ENCODE data around the gene KHSRP. TPM values are rescaled to one million over a fixed set of nuclear protein-coding genes. Genes with fewer than 3 reads are reported as not detected.

KHSRP gene
- total and polyA plus RNA-seq, 2 of the 13 experiments (the other 11 are each of a cell fraction or from before 2014, with no cell fraction given): 72.1 to 129 TPM

- TF ChIP-seq ZNF407 (CRISPR knock-in tag; IDR thresholded peaks at IDR 0.05; ENCODE audit: not compliant biosample characterization): no peak
- TF ChIP-seq NFIB (CRISPR knock-in tag; IDR thresholded peaks at IDR 0.05; ENCODE audit: borderline replicate concordance): no peak
- no peak; the same call in 1 of the 2 replicates for TF ChIP-seq KAT7 (CRISPR knock-in tag; IDR thresholded peaks at IDR 0.05; ENCODE audit: borderline replicate concordance)
- TF ChIP-seq MNT (IDR thresholded peaks at IDR 0.05): no peak
- no peak for TF ChIP-seq ZNF318 (CRISPR knock-in tag; IDR thresholded peaks at IDR 0.05)
- TF ChIP-seq FOXJ3 (CRISPR knock-in tag; IDR thresholded peaks at IDR 0.05; ENCODE audit: borderline replicate concordance): peak; percentile 45; the same call in 1 of the 2 replicates
- no peak for TF ChIP-seq ZNF10 (CRISPR knock-in tag; IDR thresholded peaks at IDR 0.05; ENCODE audit: borderline replicate concordance, low read depth)
- peak; percentile 52 to 70; a peak in 3 of 4 replicates for TF ChIP-seq POLR2A (IDR thresholded peaks at IDR 0.05; ENCODE audit: insufficient read depth in 1 of 2, low read depth in 2 of 2, low read length in 2 of 2)
- no peak for TF ChIP-seq HMG20A (CRISPR knock-in tag; IDR thresholded peaks at IDR 0.05; ENCODE audit: borderline replicate concordance)
- TF ChIP-seq ZNF251 (CRISPR knock-in tag; IDR thresholded peaks at IDR 0.05): no peak
These were observed 31.3 kb downstream of the KHSRP start, which contains the start of gene GTF2F1 (continued) for GRCh38 chr19:6393074-6393982.
